Measurements from ENCODE around the gene CHPF2.

Gene CHPF2

DNA sequence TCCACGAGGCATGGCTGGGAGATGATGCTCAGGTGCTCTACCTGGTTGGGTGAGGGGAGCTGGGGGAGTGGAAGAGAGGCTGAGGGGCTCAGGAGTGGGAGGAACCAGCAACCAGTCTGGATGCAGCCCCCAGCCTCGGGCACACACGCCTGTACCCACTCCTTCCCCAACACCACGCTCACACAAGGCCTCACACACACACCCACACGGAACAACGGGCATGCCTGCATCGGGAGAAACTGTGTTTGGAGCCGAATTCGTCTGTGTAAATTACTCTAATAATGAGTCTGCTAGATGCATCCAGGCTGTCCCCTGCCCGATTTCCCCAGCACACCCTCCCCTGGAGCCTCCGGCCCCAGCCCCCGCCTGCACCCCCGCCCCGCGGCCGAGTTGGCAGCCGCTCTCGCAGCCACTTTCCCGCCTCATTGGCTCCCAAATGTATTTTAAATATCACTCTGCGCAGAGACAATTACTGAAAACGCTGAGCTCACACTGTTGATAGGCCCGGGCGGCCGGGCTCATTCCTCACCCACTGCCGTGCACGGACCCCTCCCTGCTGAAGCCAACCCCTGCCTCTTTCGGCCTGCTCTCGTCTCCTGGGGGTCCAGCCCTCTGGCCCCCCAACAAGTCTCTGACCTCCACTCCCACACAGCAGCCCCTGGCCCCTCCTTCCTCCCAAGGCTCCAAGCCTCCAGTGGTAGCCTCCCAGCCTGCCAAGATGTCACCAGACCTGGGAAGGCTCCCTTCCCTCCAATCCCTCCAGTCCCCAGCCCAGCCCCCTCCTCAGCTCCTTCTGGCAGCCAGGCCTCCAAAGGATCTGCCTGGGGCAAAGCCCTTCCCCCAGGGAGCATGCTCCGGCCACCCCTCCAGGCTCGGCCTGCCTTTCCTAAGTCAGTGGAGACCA lies 33.1 kb upstream of the CHPF2 start:
- Mint-ChIP-seq H3K27me3 (peaks cover 13% of the 10 kb centered on the region), H3K27ac (no peak overlapping the region), H3K4me3 (no peak overlapping the region), H3K4me1 (peaks cover 5% of the 10 kb centered on the region), H3K36me3 (no peaks in the 10 kb centered on the region), H3K9me3 (no peaks in the 10 kb centered on the region)
- DNase-seq (ENCODE audit: low spot score in 2 of 2) (no peak), ATAC-seq (ENCODE audit: low read depth) (no peak)

DNA sequence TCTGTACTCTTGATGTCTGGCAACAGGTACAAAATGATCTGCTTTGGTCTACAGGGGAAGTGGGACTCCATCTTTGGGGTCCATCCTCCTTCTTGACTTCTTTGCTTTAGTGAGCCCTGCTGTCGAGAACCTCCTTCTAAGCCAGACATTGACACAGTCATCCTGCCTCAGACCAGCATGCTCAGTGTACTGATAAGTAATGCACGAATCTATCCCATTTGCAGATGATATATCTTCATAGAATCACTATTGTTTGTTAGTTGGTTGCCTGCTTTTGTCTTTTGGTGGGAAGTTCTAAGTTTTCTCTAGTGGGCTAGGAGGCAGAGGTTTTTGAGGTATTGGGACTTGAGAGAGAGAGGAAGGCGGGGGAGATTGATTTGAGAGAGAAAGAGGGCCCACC lies 30.9 kb upstream of the CHPF2 start:
- no peaks in the 10 kb centered on the region for H3K4me1 Mint-ChIP-seq
- H3K27me3 Mint-ChIP-seq: peaks cover 18% of the 10 kb centered on the region
- H3K36me3 Mint-ChIP-seq: no peaks in the 10 kb centered on the region

DNA sequence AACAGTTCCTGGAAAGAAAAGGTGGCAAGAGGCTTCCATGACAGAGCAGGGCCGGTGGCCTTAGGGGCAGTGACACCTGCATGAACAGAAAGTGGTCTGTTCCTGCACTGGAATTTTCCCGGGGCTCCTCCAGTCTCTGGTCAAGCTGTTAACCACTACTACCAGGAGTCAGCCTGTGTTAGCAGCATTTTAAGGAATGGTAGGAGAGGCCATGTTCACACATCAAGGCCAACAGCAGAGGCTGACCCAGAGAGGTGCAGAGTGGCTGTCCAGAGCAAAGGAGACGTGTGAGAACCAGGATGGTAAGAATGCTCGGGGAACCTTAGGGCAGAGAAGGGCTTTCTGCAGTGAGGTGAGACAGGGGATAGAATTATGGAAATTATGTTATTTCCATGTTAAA lies 30.5 kb upstream of the CHPF2 start:
- Mint-ChIP-seq H3K27me3 (peaks cover 18% of the 10 kb centered on the region), H3K4me3 (no peak overlapping the region), H3K36me3 (no peaks in the 10 kb centered on the region), H3K27ac (no peak overlapping the region), H3K9me3 (no peaks in the 10 kb centered on the region), H3K4me1 (no peaks in the 10 kb centered on the region)
- no peak for DNase-seq (ENCODE audit: low spot score in 2 of 2)
- no peak for ATAC-seq (ENCODE audit: low read depth)

More for the DNA sequence above, 30.9 kb upstream of the CHPF2 start:
- no peak overlapping the region for H3K27ac Mint-ChIP-seq
- no peak overlapping the region for H3K4me3 Mint-ChIP-seq
- no peak for ATAC-seq (ENCODE audit: low read depth)
- DNase-seq (ENCODE audit: low spot score in 2 of 2): no peak
- H3K9me3 Mint-ChIP-seq: no peaks in the 10 kb centered on the region

DNA sequence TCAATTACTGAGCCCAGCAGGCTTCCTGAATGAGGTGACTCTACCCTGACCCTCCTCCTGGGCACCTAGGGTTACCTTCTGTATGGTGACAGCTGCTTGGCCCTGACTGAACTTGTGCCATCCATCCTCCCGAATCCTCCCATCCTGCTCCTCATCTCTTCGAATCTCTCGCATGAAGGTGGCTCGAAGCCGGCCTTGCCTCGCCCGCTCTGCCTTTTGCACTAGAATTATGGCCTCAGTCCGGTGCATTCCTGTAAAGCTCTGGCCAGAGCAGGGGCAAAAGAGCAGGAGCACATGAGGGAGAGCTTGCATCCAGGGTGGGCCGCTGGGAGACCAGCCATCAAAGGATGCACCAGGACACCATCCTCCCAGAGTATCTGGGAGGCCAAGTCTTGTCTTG lies 29.4 kb upstream of the CHPF2 start:
- Mint-ChIP-seq H3K36me3 (no peaks in the 10 kb centered on the region), H3K4me3 (no peak overlapping the region), H3K9me3 (no peaks in the 10 kb centered on the region), H3K27me3 (peaks cover 18% of the 10 kb centered on the region), H3K4me1 (peaks cover 2% of the 10 kb centered on the region), H3K27ac (no peak overlapping the region)
- no peak for DNase-seq (ENCODE audit: low spot score in 2 of 2)
- no peak for ATAC-seq (ENCODE audit: low read depth)

DNA sequence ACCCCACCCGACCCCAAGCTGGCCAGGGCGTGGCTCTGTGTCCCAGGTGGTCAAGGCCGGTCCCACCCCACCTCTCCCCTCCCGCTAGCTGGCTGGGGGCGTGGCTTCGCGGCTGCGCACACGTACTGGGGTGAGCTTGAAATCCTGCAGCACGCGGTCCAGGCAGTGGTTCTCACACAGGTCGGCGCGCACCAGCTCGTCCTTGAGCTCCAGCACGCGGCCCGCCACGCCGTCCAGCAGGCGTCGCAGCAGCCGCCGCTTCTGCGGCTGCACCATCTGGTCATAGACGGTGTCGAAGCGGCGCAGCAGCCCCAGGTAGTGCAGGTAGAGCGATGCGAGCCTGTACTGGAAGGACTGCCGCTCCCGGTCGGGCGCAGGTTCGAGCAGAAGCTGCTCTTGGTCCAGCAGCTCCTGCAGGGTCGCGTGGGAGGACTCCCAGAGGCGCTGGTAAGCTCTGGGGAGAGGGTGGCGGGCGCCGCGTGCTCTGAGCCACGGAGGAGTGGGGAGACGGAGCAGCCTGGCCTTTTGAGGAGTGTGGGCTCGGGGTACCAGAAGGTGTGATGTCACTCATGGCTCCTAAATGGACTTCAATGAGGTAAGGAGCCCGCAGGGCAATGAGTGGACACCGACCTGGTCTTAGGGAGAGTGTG lies 27.8 kb upstream of the CHPF2 start:
- Mint-ChIP-seq H3K4me3 (no peak overlapping the region), H3K4me1 (peaks cover 2% of the 10 kb centered on the region), H3K9me3 (no peaks in the 10 kb centered on the region), H3K36me3 (no peaks in the 10 kb centered on the region), H3K27me3 (peaks cover 16% of the 10 kb centered on the region), H3K27ac (no peak overlapping the region)
- no peak for ATAC-seq (ENCODE audit: low read depth)
- DNase-seq (ENCODE audit: low spot score in 2 of 2): no peak

DNA sequence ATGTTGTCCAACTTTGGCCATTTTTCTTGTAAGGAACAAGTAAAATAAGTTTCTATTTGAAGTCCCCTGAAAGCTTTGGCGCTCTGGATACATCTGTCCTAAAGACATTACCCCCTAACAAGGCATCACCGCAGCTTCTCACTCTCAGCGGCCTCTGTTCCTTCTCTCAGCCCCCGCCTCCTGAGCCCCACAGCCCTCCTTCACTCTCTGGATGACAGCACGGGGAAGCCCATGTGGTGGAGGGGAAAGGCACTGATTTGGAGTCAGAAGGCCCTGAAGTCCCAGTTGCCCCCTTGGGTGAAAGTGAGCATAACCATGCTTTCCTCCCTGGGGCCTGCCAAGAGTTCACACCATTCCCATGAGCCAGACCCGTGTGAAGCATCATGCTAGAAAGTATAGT lies 26.6 kb upstream of the CHPF2 start:
- Mint-ChIP-seq H3K9me3 (no peaks in the 10 kb centered on the region), H3K4me3 (no peak overlapping the region), H3K27ac (no peak overlapping the region), H3K36me3 (peaks cover 3% of the 10 kb centered on the region), H3K27me3 (peaks cover 14% of the 10 kb centered on the region), H3K4me1 (peaks cover 2% of the 10 kb centered on the region)
- no peak for DNase-seq (ENCODE audit: low spot score in 2 of 2)
- no peak for ATAC-seq (ENCODE audit: low read depth)

DNA sequence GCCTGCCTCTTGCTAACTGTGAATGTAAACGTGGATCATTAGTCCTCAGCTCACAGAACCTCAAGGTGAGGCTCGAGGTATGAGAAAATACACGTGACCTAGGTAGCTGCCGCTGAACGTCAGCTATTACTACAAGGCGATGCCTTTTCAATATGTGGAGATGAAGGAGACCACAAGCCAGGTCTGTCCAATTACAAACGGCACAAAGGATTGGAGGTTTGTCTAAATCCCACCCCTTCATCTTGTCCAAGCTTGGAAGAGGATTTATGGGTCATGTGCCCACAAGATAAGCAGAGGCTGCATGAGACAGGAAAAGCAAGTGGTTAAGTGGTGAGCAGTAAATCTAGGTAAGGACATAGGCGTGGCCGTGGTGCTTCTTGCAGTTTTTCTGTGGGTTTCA lies 25.4 kb upstream of the CHPF2 start:
- Mint-ChIP-seq H3K36me3 (peaks cover 6% of the 10 kb centered on the region), H3K4me3 (no peak overlapping the region), H3K27me3 (peaks cover 10% of the 10 kb centered on the region), H3K4me1 (peaks cover 2% of the 10 kb centered on the region), H3K9me3 (no peaks in the 10 kb centered on the region), H3K27ac (no peak overlapping the region)
- DNase-seq (ENCODE audit: low spot score in 2 of 2) (no peak), ATAC-seq (ENCODE audit: low read depth) (no peak)

DNA sequence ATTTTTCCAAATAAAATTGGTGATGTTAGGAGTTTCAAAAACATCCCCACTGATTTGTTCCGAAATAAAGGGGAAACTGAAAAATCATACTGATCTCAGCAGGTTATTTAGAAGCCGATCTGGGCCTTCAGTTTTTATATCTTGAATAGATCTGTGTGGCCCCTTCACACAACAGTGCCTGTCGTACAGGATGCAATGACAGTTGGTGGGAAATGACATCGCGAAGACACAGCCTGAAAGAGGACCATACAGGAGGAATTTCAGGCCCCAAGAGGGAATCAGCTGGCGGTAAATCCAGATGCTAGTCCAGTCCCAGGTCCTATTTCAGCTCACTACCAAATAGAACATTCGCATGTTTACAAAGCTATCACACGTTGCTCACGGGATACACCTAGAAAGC lies 25.0 kb upstream of the CHPF2 start:
- no peak overlapping the region for H3K27ac Mint-ChIP-seq
- peaks cover 6% of the 10 kb centered on the region for H3K36me3 Mint-ChIP-seq
- ATAC-seq (ENCODE audit: low read depth) (no peak), DNase-seq (ENCODE audit: low spot score in 2 of 2) (no peak)
- no peaks in the 10 kb centered on the region for H3K9me3 Mint-ChIP-seq
- H3K27me3 Mint-ChIP-seq: peaks cover 10% of the 10 kb centered on the region
- H3K4me1 Mint-ChIP-seq: peaks cover 2% of the 10 kb centered on the region
- no peak overlapping the region for H3K4me3 Mint-ChIP-seq

DNA sequence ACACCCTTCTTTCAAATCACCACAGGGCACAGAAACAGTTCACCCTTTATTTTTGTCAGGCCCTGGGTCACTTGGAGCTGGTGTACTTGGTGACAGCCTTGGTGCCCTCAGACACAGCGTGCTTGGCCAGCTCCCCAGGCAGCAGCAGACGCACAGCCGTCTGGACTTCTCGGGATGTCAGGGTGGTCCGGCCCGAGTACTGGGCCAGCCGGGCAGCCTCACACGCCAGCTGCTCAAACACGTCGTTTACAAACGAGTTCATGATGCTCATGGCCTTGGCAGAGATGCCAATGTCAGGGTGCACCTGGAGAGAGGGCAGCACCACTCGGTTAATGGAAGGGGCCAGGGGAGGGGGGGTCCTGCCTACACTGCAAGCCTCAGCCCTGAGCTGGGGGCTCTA lies 24.5 kb upstream of the CHPF2 start:
- peaks cover 2% of the 10 kb centered on the region for H3K4me1 Mint-ChIP-seq
- peaks cover 6% of the 10 kb centered on the region for H3K36me3 Mint-ChIP-seq
- H3K9me3 Mint-ChIP-seq: no peaks in the 10 kb centered on the region
- no peak for ATAC-seq (ENCODE audit: low read depth)
- H3K4me3 Mint-ChIP-seq: no peak overlapping the region
- H3K27ac Mint-ChIP-seq: no peak overlapping the region
- peaks cover 10% of the 10 kb centered on the region for H3K27me3 Mint-ChIP-seq
- no peak for DNase-seq (ENCODE audit: low spot score in 2 of 2)

DNA sequence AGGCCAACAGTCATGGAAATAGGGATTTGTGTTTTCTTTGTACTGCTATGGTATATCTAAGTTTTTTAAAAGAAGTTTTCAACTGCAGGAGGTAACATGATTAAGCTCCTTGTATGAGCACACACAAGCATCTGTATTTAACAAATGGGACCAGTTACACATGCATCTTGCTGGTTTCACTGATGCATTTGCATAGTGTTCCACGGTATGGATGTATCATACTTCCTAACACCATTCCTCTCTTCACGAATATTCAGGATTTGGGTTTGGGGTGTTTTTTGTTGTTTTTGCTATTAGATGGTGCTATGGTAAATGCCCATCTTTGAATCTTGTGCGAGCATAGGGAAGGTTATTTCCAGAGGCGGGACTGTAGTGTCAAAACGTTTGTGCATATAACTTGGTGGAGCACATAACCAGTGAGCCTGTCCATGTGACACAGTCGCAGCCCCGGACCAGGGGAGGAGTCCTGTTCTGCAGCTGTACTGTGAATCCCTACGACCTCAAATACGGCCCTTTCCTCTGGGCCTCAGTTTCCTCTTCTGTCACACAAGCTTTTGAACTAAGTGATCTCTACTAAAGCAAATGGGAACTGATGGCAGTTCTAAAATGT lies 23.9 kb upstream of the CHPF2 start:
- Mint-ChIP-seq H3K9me3 (no peaks in the 10 kb centered on the region), H3K27me3 (peaks cover 10% of the 10 kb centered on the region), H3K36me3 (peaks cover 10% of the 10 kb centered on the region), H3K4me1 (peaks cover 2% of the 10 kb centered on the region), H3K4me3 (no peak overlapping the region), H3K27ac (no peak overlapping the region)
- ATAC-seq (ENCODE audit: low read depth) (no peak), DNase-seq (ENCODE audit: low spot score in 2 of 2) (no peak)

DNA sequence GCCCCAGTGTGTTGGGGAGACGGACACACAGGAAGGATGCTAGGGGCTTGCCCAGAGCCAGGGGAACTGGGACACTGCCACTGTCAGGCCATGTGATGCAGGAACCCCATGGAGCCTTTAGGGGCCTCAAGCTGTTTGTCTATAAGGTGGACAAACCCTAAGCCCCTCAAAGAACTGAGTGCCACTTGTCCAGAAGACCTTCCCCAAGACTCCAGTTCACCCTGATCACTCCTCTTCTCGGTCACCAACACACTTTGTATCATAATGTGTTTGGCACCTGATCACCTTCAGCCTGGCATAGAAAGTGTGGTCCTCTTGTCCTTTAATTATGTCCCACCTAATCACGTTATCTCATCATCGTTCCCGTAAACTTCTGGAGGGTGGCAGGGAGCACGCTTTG lies 22.7 kb upstream of the CHPF2 start:
- no peak overlapping the region for H3K4me3 Mint-ChIP-seq

DNA sequence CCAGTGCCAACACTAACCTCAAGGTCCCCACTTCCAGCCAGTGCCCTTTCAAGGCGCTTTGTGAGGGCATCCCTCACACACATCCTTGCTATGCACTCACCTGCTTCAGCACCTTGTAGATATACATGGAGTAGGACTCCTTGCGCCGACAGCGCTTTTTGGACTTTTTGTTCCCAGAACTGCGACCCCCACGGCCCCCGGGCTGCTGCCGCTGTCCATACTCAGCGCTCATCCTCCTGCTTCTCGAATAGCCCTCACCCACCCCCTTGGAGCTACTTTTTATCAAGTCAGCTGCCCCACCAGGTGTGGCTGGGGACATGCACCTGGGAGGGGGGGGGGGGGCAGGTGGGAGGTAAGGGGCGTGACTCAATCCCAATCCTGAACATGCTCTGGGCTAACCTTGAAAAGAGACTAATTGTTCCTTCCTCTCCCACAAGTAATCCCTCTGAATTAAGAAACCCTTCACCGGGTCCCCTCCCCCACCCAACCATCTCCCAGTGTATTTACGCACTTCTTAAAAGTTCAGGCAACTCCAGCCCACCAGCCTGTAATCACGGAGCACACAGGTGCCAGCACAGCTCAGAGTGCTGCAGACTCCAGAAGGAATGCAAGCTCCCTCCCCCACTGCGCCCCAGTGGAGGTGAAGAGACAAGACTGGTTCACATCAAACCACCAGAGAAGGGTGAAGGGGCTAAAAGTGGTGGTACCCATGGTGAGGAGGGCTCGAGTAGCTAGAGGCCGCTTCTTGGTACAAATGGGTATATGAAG lies 22.0 kb upstream of the CHPF2 start, which contains the start of gene H2BK1:
Gene H2BK1 (minus strand): TSS at position 402 of the 768 bp plus-strand sequence. CDS start 170 bp downstream, at position 232.
- Mint-ChIP-seq H3K4me1 (peaks cover 2% of the 10 kb centered on the region), H3K27me3 (peaks cover 5% of the 10 kb centered on the region), H3K4me3 (no peak within 1 kb of the TSS), H3K27ac (no peak within 1 kb of the TSS), H3K36me3 (peaks cover 22% of the 10 kb centered on the region), H3K9me3 (no peaks in the 10 kb centered on the region)
- DNase-seq (ENCODE audit: low spot score in 2 of 2) (no peak), ATAC-seq (ENCODE audit: low read depth) (no peak)

More for the DNA sequence above, 22.7 kb upstream of the CHPF2 start:
- H3K9me3 Mint-ChIP-seq: no peaks in the 10 kb centered on the region
- no peak overlapping the region for H3K27ac Mint-ChIP-seq
- peaks cover 10% of the 10 kb centered on the region for H3K27me3 Mint-ChIP-seq
- peaks cover 16% of the 10 kb centered on the region for H3K36me3 Mint-ChIP-seq
- ATAC-seq (ENCODE audit: low read depth) (no peak), DNase-seq (ENCODE audit: low spot score in 2 of 2) (no peak)
- H3K4me1 Mint-ChIP-seq: peaks cover 2% of the 10 kb centered on the region

DNA sequence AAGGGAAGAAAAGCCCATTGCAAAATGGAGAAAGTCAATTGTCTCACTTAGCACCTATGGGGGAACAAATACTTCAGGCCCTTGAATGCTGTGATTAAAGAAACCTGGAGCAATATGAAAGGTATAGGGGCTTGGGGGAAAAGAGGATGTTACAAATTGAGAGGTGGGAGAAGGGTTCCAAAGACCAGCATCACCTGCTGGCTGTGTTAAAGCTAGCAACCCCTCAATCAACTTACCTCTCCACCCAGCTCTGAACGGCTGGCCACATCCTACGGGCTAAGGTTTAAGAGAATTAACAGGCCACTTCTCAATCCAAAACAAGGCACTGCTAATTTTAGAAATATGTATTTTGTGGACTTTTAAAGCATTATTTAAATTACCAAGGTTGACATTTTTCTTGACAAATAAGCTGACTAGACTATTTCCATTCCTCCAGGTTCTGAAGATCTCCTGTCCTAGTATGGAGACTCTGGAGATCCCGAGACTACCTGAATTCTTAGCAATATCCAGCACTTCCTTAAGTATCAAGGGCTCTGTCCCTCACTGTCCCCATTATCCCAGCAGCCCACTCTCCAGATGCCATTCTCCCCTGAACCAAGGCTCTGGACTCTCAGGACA lies 21.0 kb upstream of the CHPF2 start:
- DNase-seq (ENCODE audit: low spot score in 2 of 2): no peak
- Mint-ChIP-seq H3K27me3 (no peaks in the 10 kb centered on the region), H3K4me3 (no peak overlapping the region), H3K9me3 (no peaks in the 10 kb centered on the region), H3K4me1 (peaks cover 2% of the 10 kb centered on the region), H3K27ac (no peak overlapping the region), H3K36me3 (peaks cover 30% of the 10 kb centered on the region)
- ATAC-seq (ENCODE audit: low read depth): no peak
